A549 (cell line): ENCODE data around the gene SIM2.

ENCODE experiments used
- KDM1A ChIP-seq: fragments of 200-600 bp; sonication (generic); IDR thresholded peaks from 2 replicates; pipeline ENCODE4 v1.6.1; 2016; ENCODE audit warnings: low read depth, mild to moderate bottlenecking
- PHF8 ChIP-seq: fragments of 200-600 bp; sonication (generic); IDR thresholded peaks from 2 replicates; pipeline ENCODE4 v1.6.1; 2016; ENCODE audit warnings: low read depth, mild to moderate bottlenecking, antibody characterized with exemption, moderate library complexity, borderline replicate concordance
- TF ChIP-seq, protein P1 (sequence below): fragments of >200 bp; sonication (Bioruptor Twin); formaldehyde crosslinking; IDR thresholded peaks from 3 replicates; pipeline ENCODE4 v1.5.1; 2016

DNA sequence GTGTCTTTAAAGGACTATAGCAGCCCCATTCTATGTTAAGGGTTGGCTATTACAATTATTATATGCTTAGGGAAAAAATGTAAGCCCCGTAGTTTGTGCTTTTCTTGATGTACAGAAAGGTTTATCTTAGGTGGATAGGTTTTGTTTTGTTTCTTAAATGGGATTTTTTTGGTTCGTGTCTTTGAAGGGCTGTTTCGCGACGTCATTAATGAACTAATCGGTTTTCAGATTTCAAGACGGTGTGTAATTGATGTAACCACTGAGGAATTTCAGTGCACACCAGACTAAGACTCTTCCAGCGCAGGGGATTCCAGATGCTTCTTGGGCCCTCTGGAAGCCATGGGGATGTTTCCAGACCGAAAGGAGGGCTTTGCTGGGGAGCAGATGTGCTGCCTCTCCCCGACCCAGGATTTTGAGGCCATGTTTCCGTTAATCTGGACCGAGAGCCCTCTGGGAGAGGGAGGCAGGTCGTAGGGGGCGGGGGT, 4.8 kb upstream of the SIM2 start:
- TF ChIP-seq KDM1A: no peak
- TF ChIP-seq, protein P1, sequence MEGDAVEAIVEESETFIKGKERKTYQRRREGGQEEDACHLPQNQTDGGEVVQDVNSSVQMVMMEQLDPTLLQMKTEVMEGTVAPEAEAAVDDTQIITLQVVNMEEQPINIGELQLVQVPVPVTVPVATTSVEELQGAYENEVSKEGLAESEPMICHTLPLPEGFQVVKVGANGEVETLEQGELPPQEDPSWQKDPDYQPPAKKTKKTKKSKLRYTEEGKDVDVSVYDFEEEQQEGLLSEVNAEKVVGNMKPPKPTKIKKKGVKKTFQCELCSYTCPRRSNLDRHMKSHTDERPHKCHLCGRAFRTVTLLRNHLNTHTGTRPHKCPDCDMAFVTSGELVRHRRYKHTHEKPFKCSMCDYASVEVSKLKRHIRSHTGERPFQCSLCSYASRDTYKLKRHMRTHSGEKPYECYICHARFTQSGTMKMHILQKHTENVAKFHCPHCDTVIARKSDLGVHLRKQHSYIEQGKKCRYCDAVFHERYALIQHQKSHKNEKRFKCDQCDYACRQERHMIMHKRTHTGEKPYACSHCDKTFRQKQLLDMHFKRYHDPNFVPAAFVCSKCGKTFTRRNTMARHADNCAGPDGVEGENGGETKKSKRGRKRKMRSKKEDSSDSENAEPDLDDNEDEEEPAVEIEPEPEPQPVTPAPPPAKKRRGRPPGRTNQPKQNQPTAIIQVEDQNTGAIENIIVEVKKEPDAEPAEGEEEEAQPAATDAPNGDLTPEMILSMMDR: no peak
- no peak for TF ChIP-seq PHF8
